HG03159 (cell line): ENCODE data around the gene GALNT10.
A peak's percentile ranks its signal among the peaks of the same experiment; 100 is the strongest.

Experiments used
- ATAC-seq: cut with Tn5 transposase; IDR thresholded peaks from one replicate; pipeline ENCODE4 v1.9.1; 2021; ENCODE audit warnings: mild to moderate bottlenecking, moderate library complexity; ENCODE audit not compliant: unreplicated experiment

The GALNT10 gene

DNA sequence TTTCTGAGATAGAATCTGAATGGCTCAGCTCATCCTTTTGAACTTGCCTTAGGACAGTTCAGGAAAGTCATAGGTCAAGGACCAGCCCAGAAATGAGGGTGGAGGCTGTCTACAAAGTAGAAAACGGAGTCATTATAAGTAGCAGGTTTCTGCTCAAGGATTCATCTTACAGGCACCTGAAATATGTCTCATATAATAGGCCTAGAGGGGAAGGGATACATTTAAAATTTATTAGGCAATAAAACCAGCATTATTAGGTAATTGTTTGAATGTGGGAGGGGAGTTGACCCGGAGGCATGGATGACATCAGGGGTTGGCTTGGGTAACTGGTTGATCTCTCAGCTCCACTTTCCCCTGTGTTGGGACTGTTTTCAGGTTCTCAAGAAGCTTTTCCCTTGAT, 11.9 kb upstream of the GALNT10 start:
- ATAC-seq, result no peak

DNA sequence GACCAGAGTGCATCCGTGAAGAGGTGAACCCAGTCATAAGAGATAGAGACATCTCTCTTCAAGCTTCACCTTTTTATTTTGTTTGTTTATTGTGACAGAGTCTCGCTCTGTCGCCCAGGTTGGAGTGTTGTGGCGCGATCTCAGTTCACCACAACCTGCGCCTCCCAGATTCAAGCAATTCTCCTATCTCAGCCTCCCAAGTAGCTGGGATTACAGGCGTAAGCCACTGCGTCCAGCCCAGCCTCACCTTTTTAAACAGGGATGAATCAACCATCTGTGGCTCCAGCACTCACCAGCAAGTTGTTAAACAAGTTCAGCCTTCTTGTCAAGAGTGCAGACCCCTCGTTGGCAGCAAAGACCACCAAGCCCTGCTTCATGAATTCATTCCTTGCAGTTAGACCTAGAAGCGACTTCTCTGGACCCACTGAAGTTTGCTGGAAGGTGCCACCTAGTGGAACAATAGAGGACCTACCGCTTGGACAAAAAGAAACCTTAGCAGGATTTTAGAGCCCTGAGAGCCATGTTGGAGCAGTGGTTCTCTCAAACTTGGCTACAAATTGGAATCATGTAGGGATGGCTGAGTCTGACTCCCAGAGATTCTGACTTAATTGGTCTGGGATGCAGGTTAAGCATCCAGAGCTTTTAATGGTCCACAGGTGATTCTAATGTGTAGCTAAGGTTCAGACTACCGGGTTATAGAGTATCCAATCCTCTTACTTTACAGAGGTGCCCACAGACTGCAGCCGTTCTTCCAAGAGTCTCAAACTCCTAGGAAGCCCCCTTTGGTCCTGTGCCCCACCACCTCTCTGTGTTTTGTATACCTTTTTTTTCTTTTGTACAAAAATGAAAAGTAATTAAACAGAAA, 10.5 kb upstream of the GALNT10 start:
- ATAC-seq, result peak; percentile 88

DNA sequence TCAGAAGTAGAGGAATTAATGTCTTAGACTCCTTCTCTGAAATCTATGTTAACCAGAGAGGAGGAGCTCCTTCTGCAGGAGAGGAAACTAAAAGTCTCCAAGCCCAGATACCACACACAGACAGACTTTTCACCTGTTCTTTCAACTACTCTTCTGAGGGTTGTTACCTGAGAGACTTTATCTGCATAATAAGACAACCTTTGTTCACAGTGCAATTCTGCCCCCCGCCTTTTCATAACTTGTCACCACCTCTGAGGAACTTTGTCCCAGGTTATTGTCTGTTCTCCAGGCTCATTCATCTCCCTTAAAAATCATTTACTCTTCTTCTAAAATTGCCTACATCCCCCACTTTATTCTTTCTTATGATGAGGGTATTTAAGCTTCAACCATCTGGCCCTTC, 9.4 kb upstream of the GALNT10 start:
- no peak for ATAC-seq

DNA sequence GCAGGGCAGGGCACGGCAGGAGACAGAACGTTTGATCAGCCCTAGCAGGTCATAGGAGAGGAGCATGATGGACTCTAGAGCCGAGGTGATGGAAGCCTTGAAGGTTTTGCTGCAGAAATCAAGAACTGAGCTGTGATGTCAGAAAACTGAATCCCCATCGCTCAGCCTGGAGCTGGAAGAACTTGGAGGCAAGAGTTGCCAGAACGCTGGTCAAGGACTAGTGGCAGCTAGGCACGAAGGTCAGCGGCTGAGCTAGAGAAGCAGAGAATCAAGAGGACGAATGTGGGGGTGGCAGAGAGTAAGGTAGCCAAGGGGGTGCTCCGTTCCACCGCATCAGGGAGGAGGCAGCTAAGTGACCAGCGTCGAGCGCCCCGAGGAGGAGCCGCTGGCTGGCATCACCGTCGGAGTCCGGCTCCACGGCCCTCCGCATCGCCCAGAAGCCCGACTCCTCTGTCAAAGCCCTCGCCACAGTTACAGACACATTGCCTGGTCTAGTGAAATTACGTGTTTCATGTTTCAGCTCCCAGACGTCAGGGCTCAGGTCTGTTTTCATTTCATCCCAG, 1.2 kb upstream of the GALNT10 start:
- ATAC-seq, result no peak

DNA sequence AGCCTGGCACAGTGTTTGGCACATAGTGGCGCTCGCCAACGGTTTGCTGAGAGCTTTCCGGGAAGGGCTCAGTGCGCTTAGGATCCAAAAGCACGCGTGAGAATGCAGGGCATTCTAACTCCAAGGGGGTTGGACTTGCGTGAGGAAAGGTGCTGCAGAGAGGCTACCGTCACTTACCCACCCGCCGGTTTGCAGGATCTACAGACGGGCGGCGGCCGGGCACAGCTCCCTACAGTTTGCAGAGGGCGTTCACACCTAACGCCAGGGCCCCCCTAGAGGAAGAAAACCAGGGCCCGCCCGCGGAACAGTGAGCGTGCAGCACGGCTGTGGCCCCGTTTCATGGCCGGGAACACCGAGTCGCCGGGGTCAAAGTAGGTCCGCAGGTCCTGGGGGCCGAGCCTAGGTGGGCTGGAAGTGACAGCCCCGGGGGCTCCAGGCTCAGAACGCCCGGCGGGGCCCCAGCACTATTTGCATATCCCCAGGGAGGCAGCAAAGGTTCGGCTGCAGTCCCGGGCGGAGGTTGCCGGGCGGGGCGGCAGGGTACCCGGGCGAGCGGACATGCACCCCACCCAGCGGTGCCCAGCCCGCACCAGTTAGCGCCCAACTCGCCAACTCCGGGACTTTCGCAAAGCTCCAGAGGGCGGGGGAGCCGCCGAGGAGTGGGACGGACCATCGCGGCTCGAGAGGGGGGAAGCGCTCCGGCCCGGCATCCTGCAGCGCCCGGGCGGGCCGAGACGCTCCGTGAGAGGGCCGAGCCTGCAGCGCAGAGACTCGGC, 526 bp upstream of the GALNT10 start:
- peak; percentile 72 for ATAC-seq

DNA sequence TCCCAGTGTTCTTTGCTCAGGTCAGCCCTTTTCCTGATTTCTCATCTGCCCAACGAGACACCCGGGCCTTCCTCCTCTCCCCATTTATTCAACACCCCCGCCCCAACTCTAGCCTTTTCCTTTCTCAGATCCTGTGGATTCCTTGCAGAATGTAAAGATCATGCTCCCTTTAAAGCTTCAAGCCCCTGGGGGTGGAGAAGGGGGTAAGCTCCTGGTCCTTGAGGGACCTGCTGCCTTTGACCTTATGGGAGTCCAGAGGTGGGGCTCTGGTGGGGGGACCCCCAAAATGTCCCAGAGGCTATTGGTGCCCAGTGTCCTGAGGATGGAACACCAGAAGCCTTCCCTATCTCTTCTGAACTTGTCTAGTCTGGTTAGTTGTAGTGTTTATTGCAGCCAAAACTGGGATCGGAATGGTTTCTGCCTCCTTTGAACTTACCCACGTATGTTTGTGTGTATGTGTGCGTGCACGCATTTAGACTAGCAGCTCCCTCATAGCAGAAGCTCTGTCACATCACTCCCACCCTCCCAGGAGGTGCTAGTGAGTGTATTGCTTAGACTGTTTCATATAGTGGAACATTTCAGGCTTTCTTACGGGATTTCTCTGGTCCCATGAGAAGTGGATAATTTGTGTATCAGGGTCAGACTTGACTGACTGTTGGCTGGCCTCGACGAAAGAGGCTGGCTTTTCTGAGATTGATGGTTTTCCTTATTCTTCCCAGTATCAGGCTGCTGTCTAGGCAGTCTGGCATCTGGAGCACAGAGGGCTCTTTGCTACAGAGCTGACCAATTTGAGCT, 1.1 kb downstream of the GALNT10 start:
- no peak for ATAC-seq

DNA sequence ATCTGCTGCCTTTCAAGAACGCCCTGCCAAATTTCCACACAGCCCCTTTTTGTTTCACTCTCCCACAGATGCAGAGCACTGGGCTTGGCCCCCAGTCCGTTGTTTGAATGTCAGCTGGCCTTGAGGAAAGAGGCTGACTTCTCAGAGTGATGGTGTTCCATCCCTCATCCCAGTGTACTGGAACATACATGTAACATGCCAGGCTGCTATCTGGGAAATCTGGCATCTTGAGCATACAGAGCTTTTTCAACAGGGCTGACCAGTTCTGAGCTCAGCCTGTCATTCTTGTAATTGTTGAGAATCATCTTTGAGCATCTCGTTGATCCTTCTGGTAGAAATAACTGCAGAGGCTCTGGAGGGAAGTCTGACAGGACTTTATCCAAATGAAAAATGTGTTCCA, 2.8 kb downstream of the GALNT10 start:
- no peak for ATAC-seq

DNA sequence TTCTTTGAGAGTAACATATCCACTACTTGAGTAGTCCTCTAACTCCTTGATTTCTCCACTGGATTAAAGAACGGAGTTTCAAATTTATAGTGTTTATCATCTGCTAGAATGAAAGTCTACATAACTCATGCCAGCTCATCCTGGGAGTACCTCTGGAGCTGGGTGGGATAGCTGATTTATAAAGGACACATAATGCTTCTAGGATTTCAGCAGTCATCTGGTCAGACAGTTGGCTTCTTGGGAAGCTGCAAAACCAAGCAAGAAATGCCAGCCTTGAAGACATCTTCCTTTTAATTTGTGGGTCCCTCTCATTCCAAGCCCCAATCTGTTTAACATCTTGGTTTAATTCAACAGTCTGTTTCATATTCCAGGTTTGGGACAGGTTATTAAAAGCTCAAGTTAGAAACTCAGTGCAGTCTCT, 3.2 kb downstream of the GALNT10 start:
- ATAC-seq, result no peak

DNA sequence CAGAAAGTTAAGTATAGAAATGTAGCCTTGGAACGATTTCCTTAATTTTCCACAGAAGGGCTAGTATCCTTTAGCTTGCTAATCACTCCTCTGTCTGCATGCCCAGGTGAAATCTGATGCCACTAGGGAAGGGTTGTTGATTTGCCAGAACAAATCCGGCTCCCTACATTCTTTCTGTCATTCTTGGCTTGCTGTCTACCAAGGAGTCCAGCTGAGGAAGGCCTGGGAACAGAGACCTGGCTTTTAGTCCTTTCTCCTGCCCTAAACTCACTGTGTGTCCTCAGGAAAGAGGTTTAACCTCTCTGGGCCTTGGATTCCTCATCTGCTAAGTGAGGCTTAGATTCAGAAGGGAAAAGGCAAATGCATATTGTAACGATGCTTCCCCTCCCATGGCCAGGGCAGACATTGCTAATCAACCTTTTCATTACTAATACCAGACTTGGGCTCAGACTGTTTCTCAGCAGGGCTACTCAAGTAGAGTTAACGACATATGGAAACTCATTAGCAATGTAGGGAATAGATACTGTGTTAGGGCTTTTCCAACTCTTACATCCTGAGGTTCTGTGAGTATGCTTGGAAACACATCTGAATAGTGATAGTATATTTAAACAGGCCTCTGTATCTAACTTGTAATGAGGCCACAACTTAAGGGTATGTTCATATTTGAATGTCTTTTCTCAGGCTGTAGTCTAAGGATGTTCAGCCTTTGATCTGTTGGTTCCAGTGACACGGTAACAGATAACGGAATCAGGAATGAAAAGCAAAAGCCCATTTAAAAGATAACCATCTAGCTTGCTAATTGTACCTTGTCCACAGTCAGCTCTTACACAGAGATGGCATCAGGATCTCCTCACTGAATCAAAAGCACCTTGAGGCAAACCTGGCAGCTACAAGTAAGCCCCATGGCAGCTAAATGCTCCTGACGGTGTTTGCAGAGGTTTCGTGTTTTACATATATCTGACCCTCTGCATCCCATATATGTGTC, 4.1 kb downstream of the GALNT10 start:
- no peak for ATAC-seq

DNA sequence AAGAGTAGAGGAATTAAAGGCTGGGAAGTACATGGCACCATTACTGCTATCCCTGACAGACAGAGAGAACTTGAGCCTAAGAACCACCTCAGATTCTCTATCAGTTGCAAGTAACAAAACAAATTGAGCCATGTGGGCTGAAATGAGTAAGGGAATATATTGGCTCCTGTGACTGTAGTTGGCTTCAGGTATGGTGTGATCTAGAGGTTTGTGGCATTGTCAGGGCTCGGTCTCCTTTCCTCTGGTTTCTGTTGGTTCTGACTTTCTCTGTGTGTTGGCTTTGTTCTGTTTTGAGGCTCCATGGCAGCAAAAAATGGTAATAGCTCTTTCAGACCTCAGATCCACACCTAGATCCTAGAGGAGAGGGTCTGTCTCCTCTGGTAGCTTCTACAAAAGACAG, 5.7 kb downstream of the GALNT10 start:
- ATAC-seq, result no peak

DNA sequence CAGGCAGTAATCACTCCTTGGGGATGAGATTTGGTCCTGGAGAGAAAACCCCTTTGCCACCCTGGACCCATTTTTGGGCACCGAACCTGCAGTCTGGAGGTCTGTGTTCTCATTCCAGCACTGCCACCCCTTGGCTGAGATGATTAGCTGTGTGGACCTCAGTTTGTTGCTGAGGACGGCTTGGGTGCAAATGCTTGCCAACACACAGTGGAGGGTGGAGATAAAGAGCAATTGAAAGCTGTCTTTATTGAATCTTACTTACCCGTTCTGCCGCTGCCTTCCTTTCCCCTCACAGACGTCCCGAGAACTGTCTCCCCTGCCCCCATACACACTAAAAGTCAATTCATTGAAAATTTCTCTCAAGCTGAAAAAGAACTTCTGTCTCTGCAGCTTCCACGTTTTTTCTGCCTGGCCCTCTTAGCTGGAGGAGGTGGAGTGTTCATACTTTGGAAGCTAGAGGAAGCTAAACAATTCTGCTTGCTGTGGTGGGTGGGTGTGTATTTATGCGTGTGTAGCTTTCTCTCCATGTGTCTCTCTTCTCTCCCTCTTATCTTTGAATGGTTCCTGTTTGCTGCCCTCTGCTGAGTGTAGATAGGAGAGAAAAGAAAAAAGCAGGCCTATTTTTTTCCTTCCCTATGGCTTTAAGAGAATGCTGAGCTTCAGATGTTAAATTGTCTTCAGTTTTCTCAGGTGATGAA, 6.6 kb downstream of the GALNT10 start:
- ATAC-seq, result no peak

DNA sequence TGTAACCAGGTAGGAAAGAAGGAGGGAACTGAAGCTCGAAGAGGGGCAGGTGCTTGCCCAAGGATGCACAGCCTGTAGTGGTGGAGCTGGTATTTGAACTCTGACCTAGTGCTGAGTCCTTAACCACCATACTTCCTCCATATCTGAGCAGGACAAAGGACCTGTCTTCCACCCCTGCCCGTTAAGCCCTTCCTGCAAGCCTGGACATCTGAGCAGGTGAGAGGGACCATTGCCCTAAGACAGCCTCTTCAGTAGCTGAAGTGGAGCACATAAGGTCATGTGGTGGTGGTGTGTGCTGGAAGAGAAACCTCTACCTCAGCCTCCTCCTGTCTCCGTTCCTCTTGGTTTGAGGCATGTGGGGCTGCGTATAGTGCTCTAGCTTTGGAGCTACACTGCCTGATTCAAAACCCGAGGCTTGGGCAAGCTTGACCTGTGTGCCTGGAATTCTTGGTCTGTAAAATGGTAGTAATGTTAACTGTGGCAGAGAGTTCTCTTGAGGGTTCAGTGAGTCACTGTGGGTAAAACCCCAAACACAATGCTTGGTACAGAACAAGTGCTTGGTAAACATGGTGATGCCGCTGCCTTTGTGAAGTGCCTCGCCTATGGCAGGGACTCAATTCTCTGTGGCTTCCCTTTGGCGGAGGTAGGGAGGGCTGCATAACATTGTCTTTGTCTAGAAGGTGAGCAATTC, 7.4 kb downstream of the GALNT10 start:
- ATAC-seq, result no peak

DNA sequence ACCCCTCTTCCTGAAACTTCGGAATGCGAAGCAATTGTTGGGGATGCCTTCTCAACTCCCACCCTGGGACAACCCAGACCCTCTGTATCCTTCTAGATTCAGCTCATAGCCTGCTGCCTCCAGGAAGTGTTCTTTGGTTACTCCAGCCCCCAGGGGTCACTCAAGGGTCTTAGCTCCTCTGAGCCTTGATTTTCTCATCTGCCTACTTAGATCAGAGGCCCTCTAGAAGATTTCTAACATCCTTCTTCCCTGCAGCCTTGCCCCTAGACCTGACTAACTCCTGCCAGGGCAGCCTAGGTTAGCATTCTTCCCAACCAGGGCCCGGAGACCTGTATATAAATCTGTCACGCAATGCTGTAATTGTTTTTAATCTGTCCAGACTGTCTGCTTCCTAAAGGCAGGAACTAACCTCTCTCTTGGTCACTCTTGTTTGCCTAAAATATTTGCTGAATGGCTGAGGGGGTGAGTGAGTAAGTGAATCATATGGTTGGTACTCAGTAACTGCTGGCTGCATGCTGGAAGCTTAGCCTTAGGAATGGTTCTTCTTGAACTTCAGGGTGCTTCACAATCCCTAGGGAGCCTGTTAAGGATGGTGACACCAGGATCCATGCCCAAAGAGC, 8.2 kb downstream of the GALNT10 start:
- ATAC-seq, result no peak

DNA sequence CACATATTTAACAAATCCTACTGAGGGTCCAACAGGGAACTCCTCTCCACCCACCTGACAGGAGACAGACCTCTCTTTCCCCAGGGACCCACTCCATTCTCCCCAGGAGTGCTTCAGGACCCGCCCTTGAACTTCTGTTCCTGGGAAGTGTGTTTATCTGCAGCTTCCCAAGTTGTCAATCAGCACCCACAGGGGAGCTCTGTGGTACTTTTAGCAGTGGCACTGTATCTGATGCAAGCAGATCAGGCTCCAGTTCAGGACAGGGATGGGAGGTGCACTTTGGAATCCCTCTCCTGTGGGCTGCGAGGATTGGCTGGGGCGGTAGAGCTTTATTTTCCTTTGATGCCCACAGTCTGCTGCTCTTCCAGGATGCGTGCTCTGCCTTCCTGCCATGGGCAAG, 8.7 kb downstream of the GALNT10 start:
- ATAC-seq, result no peak

DNA sequence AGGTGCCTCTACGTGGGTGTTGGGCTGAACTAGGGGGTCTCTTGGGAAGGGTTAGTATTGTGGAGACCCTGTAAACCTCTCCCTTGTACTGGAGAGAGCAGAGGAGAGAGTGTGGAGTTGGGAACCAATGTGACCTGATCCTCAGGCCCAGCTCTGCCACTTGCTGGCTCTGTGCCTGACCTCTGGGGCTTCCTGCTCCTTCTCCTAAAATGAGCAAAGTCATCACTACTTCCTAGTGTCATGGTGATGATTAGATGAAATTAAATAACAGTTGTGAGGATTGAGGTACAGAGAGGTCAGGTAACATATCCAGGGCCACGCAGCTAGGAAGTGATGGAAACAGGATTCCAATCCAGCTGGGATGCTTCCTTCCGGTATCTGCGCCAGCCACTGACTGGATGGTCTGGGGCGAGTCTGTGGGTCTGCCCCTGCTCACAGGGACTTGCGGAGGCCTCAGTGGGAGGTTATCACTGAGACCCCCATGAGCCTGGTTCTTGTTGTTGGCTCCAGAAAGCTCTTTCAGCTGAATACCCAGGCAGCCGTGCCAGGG, 9.2 kb downstream of the GALNT10 start:
- ATAC-seq, result no peak

DNA sequence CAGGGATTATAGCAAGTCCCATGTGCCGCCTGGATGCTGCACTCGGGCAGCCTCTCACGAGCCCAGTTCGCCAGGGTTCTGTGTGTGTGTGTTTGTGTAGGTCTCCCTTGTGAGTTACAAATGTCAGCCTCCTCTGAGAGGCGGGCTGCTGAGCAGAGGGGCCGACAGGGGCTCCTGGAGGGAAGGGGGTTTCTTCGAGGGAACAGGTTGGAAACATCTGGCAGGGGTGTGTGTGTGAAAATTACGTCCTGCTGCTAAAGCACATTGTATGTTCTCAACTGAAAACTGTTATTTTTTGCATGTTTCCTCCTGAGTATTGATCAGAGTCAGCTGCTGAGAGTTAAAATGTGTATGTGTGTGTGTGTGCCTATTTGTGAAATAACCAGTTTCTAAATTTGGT, 9.7 kb downstream of the GALNT10 start:
- ATAC-seq, result no peak

DNA sequence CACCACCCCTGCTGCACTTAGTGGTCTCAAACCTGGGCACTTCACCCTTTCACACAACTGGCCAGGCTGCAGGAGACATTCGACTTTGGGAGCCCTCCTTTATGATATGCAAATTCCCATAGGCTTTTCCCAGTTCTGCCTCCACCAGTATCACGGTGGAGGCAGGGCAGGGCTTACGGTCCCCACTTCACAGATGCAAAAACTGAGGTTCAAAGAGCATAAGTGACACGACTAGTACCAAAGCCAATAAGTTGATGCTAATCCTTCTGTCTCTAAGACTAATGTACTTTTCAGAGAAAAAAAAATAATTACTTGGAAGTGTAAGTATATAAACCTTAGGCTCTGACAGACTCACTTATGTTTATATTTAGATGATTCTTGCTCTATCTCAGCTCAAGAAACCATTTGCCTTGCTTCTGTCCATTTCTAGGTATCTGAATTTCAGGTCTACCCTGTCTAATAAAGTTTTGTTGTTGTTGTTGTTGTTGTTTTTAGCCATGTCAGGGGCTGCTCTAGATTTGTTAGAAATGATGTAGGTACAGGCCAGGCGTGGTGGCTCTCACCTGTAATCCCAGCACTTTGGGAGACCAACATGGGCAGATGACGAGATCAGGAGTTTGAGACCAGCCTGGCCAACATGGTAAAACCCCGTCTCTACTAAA, 10.7 kb downstream of the GALNT10 start:
- ATAC-seq, result no peak
